Activated CD4-positive, alpha-beta memory T cell treated with anti-CD3 and anti-CD28 coated beads for 36 hours (primary cell): Measurements from ENCODE around the gene GBP2. TPM values are rescaled to one million over a fixed set of nuclear protein-coding genes. Genes with fewer than 3 reads are reported as not detected.

ENCODE experiments used
- total RNA-seq, 2 experiments: library from RNA; stranded (reverse); gene quantifications; one replicate each; pipeline ENCODE4 v1.2.3, GENCODE V29; 2021

GBP2 gene
- total RNA-seq, 2 experiments from 2014 or later: 396 to 403 TPM

Other genes starting within 250 kb of the GBP2 start
- gene GTF2B, start 234.5 kb downstream of the GBP2 start, total RNA-seq: 10 to 100 TPM; 34.2 to 39.4 TPM
- gene KYAT3, start 133.5 kb downstream of the GBP2 start, total RNA-seq: 10 to 100 TPM; 66.8 to 71.4 TPM
- gene RBMXL1, start 133.5 kb downstream of the GBP2 start, total RNA-seq: 10 to 100 TPM; 28.1 to 31.5 TPM
- gene GBP3, start 103.2 kb downstream of the GBP2 start, total RNA-seq: 1 to 10 TPM; 4.5 to 5.7 TPM
- gene GBP1, start 60.9 kb downstream of the GBP2 start, total RNA-seq: 10 to 100 TPM; 66.9 to 67.9 TPM
- gene GBP7, start 49.9 kb upstream of the GBP2 start, total RNA-seq: not detected
- 10 to 100 TPM; 26.5 to 29.9 TPM for gene GBP4, start 72.8 kb upstream of the GBP2 start, total RNA-seq
- 10 to 100 TPM; 95.1 to 95.7 TPM for gene GBP5, start 146.7 kb upstream of the GBP2 start, total RNA-seq
- gene GBP6, start 237.9 kb upstream of the GBP2 start, total RNA-seq: under 1 TPM; 0.73 to 0.81 TPM